ENCODE results near the gene IL1F10. TPM values are rescaled to one million over a fixed set of nuclear protein-coding genes. Genes with fewer than 3 reads are reported as not detected.

IL1F10 gene
- total RNA-seq, 2 donors from 2014 or later: not detected

Small RNAs within 50 kb of the gene (small RNA-seq; reads per million reads assigned to genes)
- 0 reads per million in 2 donors for gene RNU6-1180P

Other genes with a start within 250 kb of the IL1F10 start
- gene IL1B, start 231.2 kb upstream of the IL1F10 start, total RNA-seq: not detected
- 1 to 10 TPM in 1 of 2 donors, not detected in 1; 1.4 TPM for gene IL37, start 156.8 kb upstream of the IL1F10 start, total RNA-seq
- gene IL36G, start 90.0 kb upstream of the IL1F10 start, total RNA-seq: not detected
- gene IL36A, start 62.5 kb upstream of the IL1F10 start, total RNA-seq: not detected
- not detected for gene IL36B, start 15.1 kb upstream of the IL1F10 start, total RNA-seq
- not detected for gene IL36RN, start 8.8 kb upstream of the IL1F10 start, total RNA-seq
- gene IL1RN, start 59.6 kb downstream of the IL1F10 start, total RNA-seq: 1 to 10 TPM; 3.7 to 4.4 TPM
- gene PSD4, start 106.0 kb downstream of the IL1F10 start, total RNA-seq: 100 to 1,000 TPM; 139 to 221 TPM
- gene PAX8, start 211.0 kb downstream of the IL1F10 start, total RNA-seq: 1 to 10 TPM; 1.0 to 3.8 TPM